Breast epithelium (tissue), 4 donors: ENCODE results near the gene C16orf87. TPM values are rescaled to one million over a fixed set of nuclear protein-coding genes. Genes with fewer than 3 reads are reported as not detected.

Experiments
- DNase-seq, 2 donors: peaks; one replicate each; pipeline ENCODE4 v3.0.0-alpha.2; 2019; ENCODE audit warnings: low spot score in 2 of 2
- H3K27ac ChIP-seq, 2 donors: fragments of 200-600 bp; sonication (generic) in 1 of 2; one replicate each; pipeline ENCODE4 v1.5.1; 2016 to 2019; ENCODE audit warnings: mild to moderate bottlenecking in 1 of 2
- H3K27me3 ChIP-seq, 2 donors: fragments of 200-600 bp; sonication (generic) in 1 of 2; one replicate each; pipeline versions ENCODE4 v1.5.1 to v1.6.0; 2017 to 2019; ENCODE audit warnings: control low read depth in 1 of 2, mild to moderate bottlenecking in 1 of 2
- H3K36me3 ChIP-seq: fragments of 200-600 bp; one replicate; pipeline ENCODE4 v1.5.1; 2019
- H3K4me1 ChIP-seq, 2 donors: fragments of 200-600 bp; sonication (generic); one replicate each; pipeline ENCODE4 v1.5.1; 2016 to 2019; ENCODE audit warnings: control low read depth in 1 of 2
- H3K4me3 ChIP-seq, 3 donors: fragments of 200-600 bp; sonication (generic); 1 replicate in 2 of 3; 2 replicates in 1 of 3; pipeline ENCODE4 v1.5.1; 2016 to 2019; ENCODE audit warnings: mild to moderate bottlenecking in 3 of 3, moderate library complexity in 2 of 3
- H3K9me3 ChIP-seq, 2 donors: fragments of 200-600 bp; sonication (generic) in 1 of 2; one replicate each; pipeline ENCODE4 v1.5.1; 2016 to 2019; ENCODE audit warnings: control low read depth in 1 of 2
- CTCF ChIP-seq, 3 donors: fragments of 450-650 bp; IDR thresholded peaks; one replicate each; pipeline ENCODE4 v1.5.1; 2016 to 2017; ENCODE audit warnings: antibody characterized with exemption in 3 of 3, mild to moderate bottlenecking in 3 of 3, moderate library complexity in 3 of 3
- POLR2A ChIP-seq: fragments of 450-650 bp; IDR thresholded peaks from one replicate; pipeline ENCODE4 v1.6.1; 2016; ENCODE audit warnings: antibody characterized with exemption, mild to moderate bottlenecking, moderate library complexity
- POLR2AphosphoS5 ChIP-seq, 3 donors: sonication (generic); formaldehyde crosslinking; IDR thresholded peaks; one replicate each; pipeline ENCODE4 v1.6.1; 2017; ENCODE audit warnings: antibody characterized with exemption in 3 of 3
- intact Hi-C: fragments of 100-400 bp; cut with DNase I; formaldehyde crosslinking; loops from one replicate; pipeline ENCODE4 v1.15.1; 2023; ENCODE audit warnings: low total_unique reads
- total RNA-seq, 3 donors: library from RNA; depleted of rRNA; stranded (reverse); fragments of >200 nt; gene quantifications; one replicate each; pipeline ENCODE4 v1.1.0, GENCODE V29; 2016

The C16orf87 gene
- total RNA-seq, 3 donors from 2014 or later = 3.6 to 7.6 (median 5.9) TPM

GRCh38 chr16:46848768-46849764 lies 18.1 kb upstream of the C16orf87 start:
- intact Hi-C loops = no loop called here
- no peaks in the 10 kb centered on the region for H3K36me3 ChIP-seq
- no peak for DNase-seq
- H3K4me3 ChIP-seq = no peak overlapping the region
- no peaks in the 10 kb centered on the region for H3K9me3 ChIP-seq
- no peaks in the 10 kb centered on the region for H3K4me1 ChIP-seq
- H3K27ac ChIP-seq = no peak overlapping the region
- peaks cover 0 to 5% of the 10 kb centered on the region in 2 donors for H3K27me3 ChIP-seq
- no peak for TF ChIP-seq POLR2AphosphoS5 (IDR thresholded peaks at IDR 0.05)
- TF ChIP-seq CTCF (IDR thresholded peaks at IDR 0.05) = no peak

- no peak for DNase-seq
- Histone ChIP-seq H3K4me1 (no peaks in the 10 kb centered on the region), H3K36me3 (no peaks in the 10 kb centered on the region), H3K4me3 (no peak overlapping the region), H3K9me3 (no peaks in the 10 kb centered on the region), H3K27me3 (peaks cover 0 to 9% of the 10 kb centered on the region in 2 donors), H3K27ac (no peak overlapping the region)
- TF ChIP-seq POLR2AphosphoS5 (IDR thresholded peaks at IDR 0.05) = no peak
- TF ChIP-seq POLR2A = no peak
- TF ChIP-seq CTCF (IDR thresholded peaks at IDR 0.05) = no peak
- intact Hi-C loops = no loop called here
Measured at GRCh38 chr16:46845952-46846351, 15.0 kb upstream of the C16orf87 start.

- intact Hi-C loops = no loop called here
- Histone ChIP-seq H3K9me3 (no peaks in the 10 kb centered on the region), H3K4me3 (no peak overlapping the region), H3K36me3 (no peaks in the 10 kb centered on the region), H3K4me1 (no peaks in the 10 kb centered on the region), H3K27ac (no peak overlapping the region), H3K27me3 (peaks cover 0 to 9% of the 10 kb centered on the region in 2 donors)
- no peak for DNase-seq
- no peak for TF ChIP-seq CTCF (IDR thresholded peaks at IDR 0.05)
- no peak for TF ChIP-seq POLR2A
- no peak for TF ChIP-seq POLR2AphosphoS5 (IDR thresholded peaks at IDR 0.05)
Measured at GRCh38 chr16:46844771-46845170, 13.8 kb upstream of the C16orf87 start.

GRCh38 chr16:46843898-46844642 lies 13.1 kb upstream of the C16orf87 start:
- Histone ChIP-seq H3K27me3 (peaks cover 0 to 9% of the 10 kb centered on the region in 2 donors), H3K27ac (no peak overlapping the region), H3K4me1 (no peaks in the 10 kb centered on the region), H3K36me3 (no peaks in the 10 kb centered on the region), H3K9me3 (no peaks in the 10 kb centered on the region), H3K4me3 (no peak overlapping the region)
- TF ChIP-seq CTCF (IDR thresholded peaks at IDR 0.05) (no peak), POLR2AphosphoS5 (IDR thresholded peaks at IDR 0.05) (no peak), POLR2A (no peak)
- intact Hi-C loops = no loop called here
- no peak for DNase-seq
